PFSK-1 (cell line): ENCODE data around the gene CERS6.
A peak's percentile ranks its signal among the peaks of the same experiment; 100 is the strongest.

Source experiments
- FOXP2 ChIP-seq: optimal IDR thresholded peaks from 2 replicates; pipeline ENCODE3; 2011; ENCODE audit warnings: borderline replicate concordance, control low read depth, inconsistent platforms; ENCODE audit not compliant: insufficient read depth; ENCODE audit errors: extremely low read length, extremely low read depth
- POLR2AphosphoS5 ChIP-seq: IDR thresholded peaks from 2 replicates; pipeline ENCODE4 v1.6.1; 2012; ENCODE audit warnings: low read depth, mild to moderate bottlenecking, control low read depth, low read length, moderate library complexity
- SIN3A ChIP-seq: IDR thresholded peaks from 2 replicates; pipeline ENCODE4 v1.6.1; 2012; ENCODE audit warnings: mild to moderate bottlenecking, low read length, moderate library complexity, borderline replicate concordance; ENCODE audit not compliant: insufficient read depth
- TAF1 ChIP-seq: IDR thresholded peaks from 2 replicates; pipeline ENCODE4 v1.6.1; 2012; ENCODE audit warnings: low read length, control low read depth, borderline replicate concordance; ENCODE audit not compliant: insufficient read depth
- TF ChIP-seq, protein P1 (sequence below), 2 experiments: IDR thresholded peaks; 2 replicates each; pipeline versions ENCODE4 v1.6.1 to v1.8.0; 2011 to 2012; ENCODE audit warnings: low read depth in 2 of 2, low read length in 2 of 2, control low read depth in 1 of 2, inconsistent platforms in 1 of 2, mild to moderate bottlenecking in 1 of 2, moderate library complexity in 1 of 2; ENCODE audit not compliant: insufficient read depth in 1 of 2

CERS6 gene

DNA sequence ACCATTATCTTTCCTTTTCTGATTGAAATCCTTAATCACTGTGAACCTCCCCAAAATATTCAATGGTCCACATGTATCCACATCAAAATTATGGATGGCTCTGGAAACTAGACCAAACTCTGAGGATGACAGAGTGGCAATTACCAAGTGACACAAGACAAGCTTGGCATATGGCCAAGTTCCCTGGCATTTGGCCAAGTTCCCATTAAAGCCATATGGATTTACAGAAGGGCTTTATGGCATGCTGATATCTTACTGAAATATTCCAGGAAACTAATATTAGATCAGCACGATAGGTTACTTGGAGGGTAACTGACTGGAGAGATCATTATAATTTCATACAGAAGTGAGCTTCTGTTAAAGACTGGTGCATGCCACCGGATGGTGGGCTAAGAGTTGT, 21.9 kb upstream of the CERS6 start:
- TF ChIP-seq POLR2AphosphoS5: peak; percentile 45; the same call in 1 of the 2 replicates
- TF ChIP-seq, protein P1, sequence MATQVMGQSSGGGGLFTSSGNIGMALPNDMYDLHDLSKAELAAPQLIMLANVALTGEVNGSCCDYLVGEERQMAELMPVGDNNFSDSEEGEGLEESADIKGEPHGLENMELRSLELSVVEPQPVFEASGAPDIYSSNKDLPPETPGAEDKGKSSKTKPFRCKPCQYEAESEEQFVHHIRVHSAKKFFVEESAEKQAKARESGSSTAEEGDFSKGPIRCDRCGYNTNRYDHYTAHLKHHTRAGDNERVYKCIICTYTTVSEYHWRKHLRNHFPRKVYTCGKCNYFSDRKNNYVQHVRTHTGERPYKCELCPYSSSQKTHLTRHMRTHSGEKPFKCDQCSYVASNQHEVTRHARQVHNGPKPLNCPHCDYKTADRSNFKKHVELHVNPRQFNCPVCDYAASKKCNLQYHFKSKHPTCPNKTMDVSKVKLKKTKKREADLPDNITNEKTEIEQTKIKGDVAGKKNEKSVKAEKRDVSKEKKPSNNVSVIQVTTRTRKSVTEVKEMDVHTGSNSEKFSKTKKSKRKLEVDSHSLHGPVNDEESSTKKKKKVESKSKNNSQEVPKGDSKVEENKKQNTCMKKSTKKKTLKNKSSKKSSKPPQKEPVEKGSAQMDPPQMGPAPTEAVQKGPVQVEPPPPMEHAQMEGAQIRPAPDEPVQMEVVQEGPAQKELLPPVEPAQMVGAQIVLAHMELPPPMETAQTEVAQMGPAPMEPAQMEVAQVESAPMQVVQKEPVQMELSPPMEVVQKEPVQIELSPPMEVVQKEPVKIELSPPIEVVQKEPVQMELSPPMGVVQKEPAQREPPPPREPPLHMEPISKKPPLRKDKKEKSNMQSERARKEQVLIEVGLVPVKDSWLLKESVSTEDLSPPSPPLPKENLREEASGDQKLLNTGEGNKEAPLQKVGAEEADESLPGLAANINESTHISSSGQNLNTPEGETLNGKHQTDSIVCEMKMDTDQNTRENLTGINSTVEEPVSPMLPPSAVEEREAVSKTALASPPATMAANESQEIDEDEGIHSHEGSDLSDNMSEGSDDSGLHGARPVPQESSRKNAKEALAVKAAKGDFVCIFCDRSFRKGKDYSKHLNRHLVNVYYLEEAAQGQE (IDR thresholded peaks at IDR 0.05; ENCODE audit: insufficient read depth in 1 of 2, low read depth in 2 of 2, low read length in 2 of 2): no peak
- TF ChIP-seq FOXP2: no peak

- TF ChIP-seq SIN3A: no peak
- TF ChIP-seq TAF1: no peak
- TF ChIP-seq, protein P1 (IDR thresholded peaks at IDR 0.05; ENCODE audit: insufficient read depth in 1 of 2, low read depth in 2 of 2, low read length in 2 of 2): no peak
- TF ChIP-seq FOXP2: no peak
- no peak for TF ChIP-seq POLR2AphosphoS5
Observed at GRCh38 chr2:168436840-168437239, 19.2 kb upstream of the CERS6 start.

GRCh38 chr2:168438553-168438952, 17.5 kb upstream of the CERS6 start:
- no peak for TF ChIP-seq SIN3A
- no peak for TF ChIP-seq FOXP2
- TF ChIP-seq, protein P1 (IDR thresholded peaks at IDR 0.05; ENCODE audit: insufficient read depth in 1 of 2, low read depth in 2 of 2, low read length in 2 of 2): no peak
- no peak for TF ChIP-seq TAF1
- no peak for TF ChIP-seq POLR2AphosphoS5

- TF ChIP-seq, protein P1 (IDR thresholded peaks at IDR 0.05; ENCODE audit: insufficient read depth in 1 of 2, low read depth in 2 of 2, low read length in 2 of 2): no peak
- TF ChIP-seq FOXP2: no peak
- no peak for TF ChIP-seq TAF1
- TF ChIP-seq POLR2AphosphoS5: no peak
- no peak for TF ChIP-seq SIN3A
Observed at GRCh38 chr2:168439536-168439935, 16.5 kb upstream of the CERS6 start.

DNA sequence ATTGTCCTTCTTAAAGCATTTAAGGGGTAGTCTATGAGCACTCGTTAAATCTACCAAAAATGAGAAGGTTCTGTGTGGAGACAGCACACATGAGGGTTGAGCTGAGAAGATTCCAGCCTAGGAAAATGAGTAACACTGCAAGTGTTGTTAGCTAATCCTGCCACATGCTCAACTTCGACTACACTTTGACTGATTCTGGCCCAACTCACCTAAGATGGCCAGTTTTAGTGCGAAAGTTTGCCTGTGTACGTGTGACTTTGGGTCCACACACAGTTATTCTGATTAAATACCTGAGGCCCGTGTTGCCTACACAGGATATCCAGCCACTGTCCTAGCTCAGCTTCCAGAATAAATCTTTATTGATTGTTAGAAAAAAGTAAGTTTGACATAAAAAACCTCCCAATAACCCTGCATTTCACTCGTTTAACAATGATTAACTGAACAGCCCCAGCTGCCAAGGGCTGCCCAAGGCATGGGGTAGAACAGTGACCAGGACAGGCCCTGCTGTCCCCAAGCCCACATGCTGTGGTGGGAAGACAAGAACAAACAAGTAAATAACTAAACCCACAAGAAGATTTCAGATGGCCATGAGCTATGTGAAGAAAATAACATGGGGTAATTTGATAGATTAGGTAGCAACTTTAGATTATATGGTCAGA, 14.7 kb upstream of the CERS6 start:
- no peak for TF ChIP-seq SIN3A
- TF ChIP-seq FOXP2: no peak
- TF ChIP-seq POLR2AphosphoS5: no peak
- TF ChIP-seq, protein P1 (IDR thresholded peaks at IDR 0.05; ENCODE audit: insufficient read depth in 1 of 2, low read depth in 2 of 2, low read length in 2 of 2): no peak
- no peak for TF ChIP-seq TAF1
